Hepatocyte (in vitro differentiated cells): ENCODE results near the gene HUWE1. TPM values are rescaled to one million over a fixed set of nuclear protein-coding genes. Genes with fewer than 3 reads are reported as not detected.

Experiments used
- DNase-seq: peaks from one replicate; pipeline ENCODE4 v3.0.0-alpha.2; 2016; ENCODE audit warnings: low spot score
- H2AFZ ChIP-seq: fragments of 200-600 bp; sonication (generic); 2 replicates; pipeline ENCODE4 v1.6.0; 2016; ENCODE audit warnings: antibody characterized with exemption, mild to moderate bottlenecking
- H3K27ac ChIP-seq: fragments of 200-600 bp; sonication (generic); 2 replicates; pipeline ENCODE4 v1.5.1; 2016; ENCODE audit warnings: mild to moderate bottlenecking
- H3K27me3 ChIP-seq: fragments of 200-600 bp; sonication (generic); 2 replicates; pipeline ENCODE4 v1.6.1; 2016
- H3K36me3 ChIP-seq: fragments of 200-600 bp; sonication (generic); replicated peaks from 2 replicates; pipeline ENCODE4 v1.5.1; 2016; ENCODE audit warnings: low read depth; ENCODE audit not compliant: insufficient read depth
- H3K4me1 ChIP-seq: fragments of 200-600 bp; sonication (generic); 2 replicates; pipeline ENCODE4 v1.5.1; 2016; ENCODE audit warnings: mild to moderate bottlenecking, moderate library complexity; ENCODE audit not compliant: insufficient read depth
- H3K4me2 ChIP-seq: fragments of 200-600 bp; sonication (generic); 2 replicates; pipeline ENCODE4 v1.6.0; 2016
- H3K4me3 ChIP-seq: fragments of 200-600 bp; sonication (generic); 2 replicates; pipeline ENCODE4 v1.5.1; 2016; ENCODE audit warnings: mild to moderate bottlenecking
- H3K79me2 ChIP-seq: fragments of 200-600 bp; sonication (generic); 2 replicates; pipeline ENCODE4 v1.6.0; 2017; ENCODE audit warnings: mild to moderate bottlenecking
- H3K9me2 ChIP-seq: fragments of 200-600 bp; sonication (generic); replicated peaks from 2 replicates; pipeline ENCODE4 v1.6.0; 2017; ENCODE audit warnings: mild to moderate bottlenecking; ENCODE audit not compliant: insufficient read depth
- H3K9me3 ChIP-seq: fragments of 200-600 bp; sonication (generic); 2 replicates; pipeline ENCODE4 v1.5.1; 2016; ENCODE audit warnings: low read depth, mild to moderate bottlenecking
- H4K20me1 ChIP-seq: fragments of 200-600 bp; sonication (generic); 2 replicates; pipeline ENCODE4 v1.6.0; 2016; ENCODE audit warnings: mild to moderate bottlenecking; ENCODE audit not compliant: insufficient read depth, poor library complexity, severe bottlenecking
- EZH2 ChIP-seq: fragments of 200-600 bp; sonication (generic); IDR thresholded peaks from 2 replicates; pipeline ENCODE4 v1.6.1; 2016; ENCODE audit warnings: antibody characterized with exemption, mild to moderate bottlenecking, borderline replicate concordance
- EZH2phosphoT487 ChIP-seq: fragments of 200-600 bp; sonication (generic); IDR thresholded peaks from one replicate; pipeline ENCODE4 v1.6.1; 2018; ENCODE audit warnings: antibody characterized with exemption, mild to moderate bottlenecking, low read depth, moderate library complexity; ENCODE audit not compliant: unreplicated experiment, severe bottlenecking
- WGBS: methylation state at CpG from one replicate; pipeline ENCODE4 v1.1.6; 2016; ENCODE audit warnings: low lambda C conversion rate; ENCODE audit errors: missing lambda C conversion rate; 5-methylcytosine and 5-hydroxymethylcytosine counted together
- polyA plus RNA-seq: library from polyadenylated mRNA; unstranded; fragments of >200 nt; fragmentation: Nextera tagmentation; extraction: Ambion mirVana; gene quantifications from 2 replicates; pipeline ENCODE4 v1.2.1, GENCODE V29; 2016
- total RNA-seq: library from RNA; depleted of rRNA; stranded (reverse); fragments of >200 nt; gene quantifications from 2 replicates; pipeline ENCODE4 v1.2.3, GENCODE V29; 2014
- TF ChIP-seq, protein P1 (sequence below): fragments of 200-600 bp; sonication (generic); IDR thresholded peaks from 2 replicates; pipeline ENCODE4 v1.5.1; 2016; ENCODE audit warnings: antibody characterized with exemption, mild to moderate bottlenecking; ENCODE audit not compliant: poor library complexity

The HUWE1 gene
- total and polyA plus RNA-seq, 2 experiments from 2014 or later = 39.2 to 104 TPM

DNA sequence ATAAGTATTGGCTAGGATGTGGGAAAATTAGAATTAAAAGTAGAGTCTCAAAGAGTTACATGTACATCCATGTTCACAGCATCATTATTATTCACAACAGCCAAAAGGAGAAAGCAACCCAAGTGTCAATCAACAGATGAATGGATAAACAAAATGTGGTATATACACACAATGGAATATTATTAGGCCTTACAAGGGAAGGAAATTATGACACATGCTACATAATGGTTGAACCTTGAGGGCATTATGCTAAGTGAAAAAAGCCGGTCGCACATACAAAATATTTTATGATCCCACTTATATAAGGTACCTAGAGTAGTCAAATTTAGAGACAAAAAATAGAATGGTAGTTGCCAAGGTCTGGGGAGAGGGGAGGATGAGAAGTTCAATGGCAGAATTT, 80.1 kb downstream of the HUWE1 start:
- no peak overlapping the region for H3K4me3 ChIP-seq
- peaks cover 12% of the 10 kb centered on the region for H3K79me2 ChIP-seq
- H3K27me3 ChIP-seq = no peaks in the 10 kb centered on the region
- no peak for TF ChIP-seq EZH2
- TF ChIP-seq, protein P1, sequence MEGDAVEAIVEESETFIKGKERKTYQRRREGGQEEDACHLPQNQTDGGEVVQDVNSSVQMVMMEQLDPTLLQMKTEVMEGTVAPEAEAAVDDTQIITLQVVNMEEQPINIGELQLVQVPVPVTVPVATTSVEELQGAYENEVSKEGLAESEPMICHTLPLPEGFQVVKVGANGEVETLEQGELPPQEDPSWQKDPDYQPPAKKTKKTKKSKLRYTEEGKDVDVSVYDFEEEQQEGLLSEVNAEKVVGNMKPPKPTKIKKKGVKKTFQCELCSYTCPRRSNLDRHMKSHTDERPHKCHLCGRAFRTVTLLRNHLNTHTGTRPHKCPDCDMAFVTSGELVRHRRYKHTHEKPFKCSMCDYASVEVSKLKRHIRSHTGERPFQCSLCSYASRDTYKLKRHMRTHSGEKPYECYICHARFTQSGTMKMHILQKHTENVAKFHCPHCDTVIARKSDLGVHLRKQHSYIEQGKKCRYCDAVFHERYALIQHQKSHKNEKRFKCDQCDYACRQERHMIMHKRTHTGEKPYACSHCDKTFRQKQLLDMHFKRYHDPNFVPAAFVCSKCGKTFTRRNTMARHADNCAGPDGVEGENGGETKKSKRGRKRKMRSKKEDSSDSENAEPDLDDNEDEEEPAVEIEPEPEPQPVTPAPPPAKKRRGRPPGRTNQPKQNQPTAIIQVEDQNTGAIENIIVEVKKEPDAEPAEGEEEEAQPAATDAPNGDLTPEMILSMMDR = no peak
- TF ChIP-seq EZH2phosphoT487 = no peak
- H3K4me2 ChIP-seq = no peak overlapping the region
- H3K4me1 ChIP-seq = no peaks in the 10 kb centered on the region
- no peaks in the 10 kb centered on the region for H3K36me3 ChIP-seq
- no peaks in the 10 kb centered on the region for H3K9me2 ChIP-seq
- H4K20me1 ChIP-seq = no peaks in the 10 kb centered on the region
- no peak overlapping the region for H2AFZ ChIP-seq
- 89% methylated on average over 2 of the region's 2 CpGs for WGBS
- DNase-seq = no peak
- H3K9me3 ChIP-seq = no peaks in the 10 kb centered on the region
- no peak overlapping the region for H3K27ac ChIP-seq

DNA sequence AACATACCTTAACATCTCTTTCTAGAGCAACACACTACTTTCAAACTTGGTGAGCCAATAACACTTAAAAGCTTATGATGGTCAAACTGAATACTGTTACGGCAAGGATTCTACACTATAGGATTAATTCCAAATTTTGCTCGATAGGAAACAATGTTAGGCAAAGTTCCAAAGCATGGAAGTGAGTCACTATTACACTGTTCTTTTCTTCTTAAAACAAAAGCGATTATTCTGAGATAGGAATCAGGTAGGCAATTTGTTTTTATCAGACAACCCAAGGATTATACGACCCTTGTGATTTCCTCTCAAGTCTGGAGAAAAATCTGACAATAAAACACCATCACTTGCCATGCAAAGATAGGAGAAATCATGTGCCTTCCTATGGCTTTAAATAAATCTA, 81.5 kb downstream of the HUWE1 start:
- DNase-seq = no peak
- H3K9me2 ChIP-seq = no peaks in the 10 kb centered on the region
- peaks cover 8% of the 10 kb centered on the region for H3K79me2 ChIP-seq
- TF ChIP-seq, protein P1 = no peak
- TF ChIP-seq EZH2phosphoT487 = no peak
- no peak for TF ChIP-seq EZH2
- H3K27ac ChIP-seq = no peak overlapping the region
- no peaks in the 10 kb centered on the region for H3K27me3 ChIP-seq
- H3K36me3 ChIP-seq = no peaks in the 10 kb centered on the region
- no peaks in the 10 kb centered on the region for H3K4me1 ChIP-seq
- H3K4me2 ChIP-seq = no peak overlapping the region
- WGBS = 73% methylated on average over 4 of the region's 4 CpGs
- H3K4me3 ChIP-seq = no peak overlapping the region
- no peaks in the 10 kb centered on the region for H4K20me1 ChIP-seq
- H3K9me3 ChIP-seq = no peaks in the 10 kb centered on the region
- H2AFZ ChIP-seq = no peak overlapping the region

DNA sequence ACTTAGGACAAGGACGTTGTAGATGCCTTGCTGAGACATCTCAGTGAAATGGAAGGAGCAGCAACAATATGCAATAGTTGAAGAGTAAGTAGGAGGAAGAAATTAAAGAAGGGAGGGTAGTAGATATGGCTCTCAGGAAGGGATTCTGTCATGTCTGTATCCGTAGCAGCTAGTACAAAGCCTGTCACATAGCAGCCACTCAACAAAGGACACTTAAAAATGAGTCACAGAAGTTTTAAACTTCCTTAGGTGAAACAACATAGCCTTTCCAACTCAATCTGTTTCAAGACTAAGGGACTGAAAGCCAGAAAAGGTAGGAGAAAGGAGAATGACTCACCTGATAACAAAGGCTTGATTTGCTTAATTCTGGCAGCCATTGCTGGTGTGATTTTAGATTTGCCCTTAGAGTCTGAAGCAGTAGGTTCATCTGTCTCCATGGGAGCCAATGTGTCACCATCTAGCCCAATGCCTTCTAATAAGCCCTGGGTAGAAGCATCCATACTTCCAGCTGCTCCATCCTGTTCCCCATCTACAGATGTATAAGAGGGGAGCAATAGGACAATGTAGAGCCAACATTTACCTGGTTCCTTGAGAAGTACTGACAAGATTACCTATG, 86.6 kb downstream of the HUWE1 start:
- Histone ChIP-seq H3K27me3 (no peaks in the 10 kb centered on the region), H3K4me1 (no peaks in the 10 kb centered on the region), H3K9me2 (no peaks in the 10 kb centered on the region), H3K27ac (no peak overlapping the region), H3K36me3 (no peaks in the 10 kb centered on the region), H3K9me3 (no peaks in the 10 kb centered on the region), H3K4me2 (no peak overlapping the region), H3K4me3 (no peak overlapping the region), H3K79me2 (no peaks in the 10 kb centered on the region), H2AFZ (no peak overlapping the region), H4K20me1 (no peaks in the 10 kb centered on the region)
- DNase-seq = no peak
- 60% methylated on average over 2 of the region's 2 CpGs for WGBS
- TF ChIP-seq EZH2phosphoT487 (no peak), EZH2 (no peak)
- TF ChIP-seq, protein P1 = no peak
